HG03097 (cell line): Measurements from ENCODE around the gene TIAM1.

ENCODE experiments used
- ATAC-seq: cut with Tn5 transposase; IDR thresholded peaks from one replicate; pipeline ENCODE4 v1.9.1; 2021; ENCODE audit not compliant: unreplicated experiment, low FRiP score

TIAM1 gene

DNA sequence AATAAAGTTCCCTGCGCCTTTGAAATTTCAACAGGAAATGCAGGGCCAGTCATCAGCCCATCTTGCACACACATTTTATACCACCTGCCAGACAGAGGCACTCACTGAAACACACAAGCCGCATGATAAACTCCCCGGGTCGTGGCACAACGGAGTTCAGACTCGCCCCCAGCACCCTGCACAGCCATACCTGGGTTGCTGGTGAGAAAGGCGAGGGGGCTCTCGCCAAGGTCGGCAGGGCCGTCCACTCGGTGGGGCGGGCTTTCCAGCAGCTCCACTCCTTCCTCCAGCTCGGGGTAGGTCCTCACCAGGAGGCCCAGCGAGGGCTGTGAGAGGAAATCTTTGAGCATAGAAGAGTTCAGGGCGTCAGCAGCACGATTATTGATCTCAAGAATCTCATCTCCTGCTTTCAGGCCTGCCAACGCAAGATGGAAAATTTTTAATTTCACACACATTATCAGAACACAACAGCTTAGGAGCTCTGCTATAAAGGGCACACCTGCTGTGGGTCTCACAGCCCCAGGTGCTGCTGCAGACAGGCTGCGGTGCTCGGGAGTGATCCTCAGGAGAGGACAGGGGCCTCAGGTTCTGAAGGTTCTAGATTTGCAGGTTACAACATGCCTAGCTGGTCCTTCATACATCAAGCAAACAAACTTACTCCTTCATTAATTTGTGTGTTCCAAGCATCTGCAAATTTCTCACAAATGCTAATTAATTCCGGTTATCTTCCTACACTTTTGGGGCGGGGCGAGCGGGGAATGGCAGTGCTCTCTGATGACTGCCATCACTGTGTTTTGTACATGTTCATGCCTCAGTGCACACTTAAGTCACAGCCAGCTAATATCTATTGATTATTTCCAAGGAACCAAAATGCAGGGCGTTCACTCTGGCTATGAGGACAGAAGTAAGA, 161.6 kb downstream of the TIAM1 start:
- no peak for ATAC-seq

DNA sequence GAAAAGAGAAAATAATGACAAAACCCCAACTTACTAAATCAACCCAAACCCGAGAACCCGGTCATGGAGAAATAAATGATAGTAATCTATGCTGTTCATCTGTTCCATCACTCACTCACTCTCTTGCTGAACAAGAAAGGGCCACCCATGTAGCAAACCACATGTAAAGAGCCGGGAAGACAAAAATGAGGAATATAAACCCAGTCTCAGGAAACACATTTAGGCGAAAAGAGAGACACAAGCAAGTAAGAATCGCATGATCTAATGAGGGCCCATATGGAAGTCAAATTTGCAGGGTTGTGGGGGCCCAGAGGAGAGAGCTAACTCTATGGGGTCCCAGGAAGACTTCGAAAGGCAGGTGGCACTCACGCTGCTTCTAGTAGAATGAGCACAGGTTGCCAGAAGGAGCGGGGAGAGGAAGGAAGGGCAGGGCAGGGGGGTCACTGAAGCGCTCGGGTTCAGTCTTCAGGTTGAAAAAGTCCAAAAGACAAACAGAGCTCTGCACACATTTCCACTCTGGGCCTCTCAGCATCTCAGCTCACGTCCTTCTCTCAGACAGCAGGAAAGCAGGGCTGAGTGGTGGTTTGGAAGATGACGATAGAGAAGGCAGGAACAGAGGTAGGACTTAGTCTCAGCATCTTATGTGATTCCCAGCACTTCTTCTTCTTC, 162.8 kb downstream of the TIAM1 start:
- no peak for ATAC-seq

DNA sequence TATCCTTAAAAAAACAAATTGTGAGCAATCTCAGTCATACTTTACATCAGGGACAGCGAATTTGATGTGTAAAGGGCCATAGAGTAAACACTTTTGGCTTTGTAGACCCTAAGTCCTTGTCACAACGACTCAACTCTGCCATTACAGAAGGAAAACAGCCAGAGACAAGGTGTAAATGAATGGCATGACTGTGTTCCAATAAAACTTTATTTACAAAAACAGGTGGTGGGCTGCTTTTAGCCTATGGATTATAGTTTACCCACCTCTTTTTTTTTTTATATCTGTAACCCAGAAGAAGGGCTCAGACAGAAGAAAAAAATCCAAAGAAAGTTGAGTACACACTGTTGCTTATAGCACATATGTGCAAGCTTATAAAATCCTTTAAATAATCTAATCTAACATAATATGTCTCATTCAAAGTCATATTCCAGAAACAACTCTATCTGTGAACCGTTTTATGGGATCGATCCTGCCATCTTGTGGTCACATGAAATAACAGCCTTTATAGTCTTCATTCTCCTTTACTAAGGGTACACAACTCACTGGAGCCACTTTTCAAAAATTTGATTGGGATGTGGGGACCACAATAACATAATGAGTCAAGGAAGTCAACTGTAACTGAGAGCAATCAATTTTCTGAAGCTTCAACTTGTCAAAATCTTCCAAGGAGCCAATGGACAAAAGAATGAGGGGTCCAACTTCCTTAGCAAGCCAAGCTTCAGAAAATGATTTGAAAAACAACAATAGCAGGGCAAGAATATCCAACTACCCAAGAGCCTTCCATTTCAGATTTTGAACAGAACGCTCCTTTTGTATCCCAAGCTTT, 163.6 kb downstream of the TIAM1 start:
- ATAC-seq = no peak

DNA sequence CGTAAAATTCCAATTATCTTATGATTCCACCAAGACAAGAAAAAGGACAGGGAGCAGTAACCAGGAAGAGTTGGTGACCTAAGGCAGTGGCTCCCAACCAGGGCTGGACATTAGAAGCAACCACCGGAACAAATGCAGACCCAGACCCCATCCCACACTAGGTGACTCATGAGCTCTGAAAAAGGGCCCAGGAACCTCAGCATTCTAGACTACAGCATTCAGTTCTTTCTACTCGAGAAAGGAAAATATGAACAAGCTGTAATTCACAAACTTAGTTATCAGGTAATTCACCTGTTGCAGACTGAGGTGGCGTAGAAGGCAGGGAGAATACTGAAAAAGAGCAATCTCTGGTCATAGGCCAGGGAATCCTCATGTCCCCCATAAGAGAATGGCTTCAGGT, 167.3 kb downstream of the TIAM1 start:
- no peak for ATAC-seq

DNA sequence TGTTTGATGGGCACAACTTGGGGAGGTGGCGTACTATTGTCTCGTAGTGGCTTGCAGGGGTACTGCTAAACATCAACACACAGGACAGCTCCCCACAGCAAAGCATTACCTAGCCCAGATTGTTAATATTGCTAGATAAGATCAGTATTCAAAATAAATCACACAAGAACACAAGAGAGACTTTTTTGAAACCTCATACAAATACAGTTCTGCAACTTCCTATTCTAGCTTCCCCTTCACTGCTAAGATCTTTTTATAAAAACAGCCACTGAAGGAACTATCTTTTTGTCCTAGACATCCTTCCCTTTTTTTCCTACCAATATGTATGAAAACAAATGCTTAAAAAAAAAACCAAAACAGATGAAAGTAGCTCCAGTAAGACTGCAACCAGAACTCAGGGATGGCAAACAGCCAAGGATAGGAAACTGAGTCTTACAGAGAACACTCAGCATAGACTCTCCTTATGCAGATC, 167.9 kb downstream of the TIAM1 start:
- no peak for ATAC-seq

DNA sequence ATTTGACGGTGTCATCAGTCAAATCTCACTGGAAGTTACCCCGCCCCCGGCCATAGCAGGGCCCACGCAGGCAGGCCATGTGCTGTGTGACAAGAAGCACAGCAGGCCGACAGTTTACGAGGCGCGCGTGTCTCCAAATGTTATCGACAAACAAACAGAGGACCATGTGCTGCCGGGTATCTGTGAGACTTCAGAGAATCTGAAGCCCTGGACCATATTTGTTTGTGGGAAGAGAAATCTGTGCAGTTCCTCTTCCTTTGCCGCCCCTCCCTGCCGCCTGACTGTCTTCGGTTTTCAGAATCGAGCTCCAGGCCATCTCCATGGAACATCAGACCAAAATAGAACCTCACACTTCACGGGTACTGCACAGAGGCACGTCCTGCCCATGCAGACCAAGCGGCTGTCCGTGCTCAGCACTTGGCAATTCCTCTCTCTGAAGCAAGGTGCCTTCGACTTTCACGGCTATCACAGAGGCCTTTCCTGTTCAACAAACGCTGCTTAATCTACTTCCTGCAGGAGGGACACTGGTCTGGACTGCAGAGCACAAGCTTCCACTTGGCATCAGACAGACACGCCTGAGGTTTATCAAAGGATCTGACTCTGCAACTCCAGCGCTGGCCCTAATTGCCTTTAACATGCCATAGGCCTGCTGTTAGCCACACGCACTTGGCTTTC, 170.0 kb downstream of the TIAM1 start:
- no peak for ATAC-seq

DNA sequence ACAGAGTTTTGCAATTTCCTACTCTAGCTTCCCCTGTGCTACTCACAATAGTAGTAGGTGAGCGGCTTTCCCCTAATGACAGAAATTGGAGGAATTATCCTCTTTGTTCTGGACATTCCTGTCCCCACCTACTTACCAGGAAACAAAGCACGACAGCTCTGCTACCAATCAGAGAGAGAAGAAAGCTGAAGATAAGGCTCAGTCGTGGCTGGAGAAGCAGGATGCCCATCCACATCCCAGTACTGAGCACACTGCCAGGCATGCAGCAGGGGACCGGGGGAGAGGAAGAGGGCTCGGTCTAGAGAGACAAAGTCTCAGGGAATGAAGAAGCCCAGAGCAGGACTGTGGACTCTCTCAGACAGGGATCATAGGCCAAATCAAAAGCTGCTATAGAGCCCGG, 171.7 kb downstream of the TIAM1 start:
- ATAC-seq = no peak

DNA sequence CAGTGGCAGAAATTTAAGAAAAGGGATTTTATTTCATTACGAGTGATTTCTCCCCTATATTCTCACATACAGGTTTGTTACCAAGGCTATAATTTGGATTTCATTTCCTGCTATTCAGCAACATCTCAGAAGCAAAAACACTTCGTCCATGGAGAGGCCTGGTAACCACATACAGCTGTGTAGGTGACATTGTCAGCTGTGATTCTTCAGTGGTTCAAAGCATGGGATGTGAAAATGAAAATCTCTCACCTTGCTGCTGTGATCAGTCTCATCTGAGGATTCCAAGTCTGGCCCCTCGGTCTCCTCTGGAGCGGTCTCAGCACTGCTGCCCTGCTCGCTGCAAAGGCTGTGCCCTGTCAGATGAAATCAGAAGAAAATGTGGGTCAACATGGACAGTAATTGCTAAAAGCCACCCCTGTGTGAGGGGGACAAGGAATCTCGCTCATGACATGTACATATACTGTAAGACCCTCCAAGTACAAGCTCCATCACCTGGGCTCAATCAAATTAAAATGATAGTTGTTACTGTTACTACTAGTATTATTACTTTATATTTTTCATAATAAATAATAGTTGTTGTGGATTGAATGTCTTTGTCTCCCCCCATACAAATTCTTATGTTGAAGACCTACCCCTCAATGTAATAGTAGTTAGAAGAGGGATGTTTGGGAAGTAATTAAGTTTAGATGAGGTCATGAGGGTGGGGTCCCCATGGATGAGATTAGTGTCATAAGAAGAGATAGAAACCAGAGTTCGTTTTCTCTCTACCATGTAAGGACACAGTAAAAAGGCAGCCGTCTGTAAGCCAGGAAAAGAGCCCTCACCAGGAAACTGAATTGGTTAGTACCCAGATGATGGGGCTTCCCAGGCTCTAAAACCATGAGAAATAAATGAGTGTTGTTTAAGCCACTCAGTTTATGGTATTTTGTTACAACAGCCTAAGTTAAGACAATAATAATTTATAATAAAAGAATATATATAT, 179.1 kb downstream of the TIAM1 start:
- ATAC-seq = no peak

DNA sequence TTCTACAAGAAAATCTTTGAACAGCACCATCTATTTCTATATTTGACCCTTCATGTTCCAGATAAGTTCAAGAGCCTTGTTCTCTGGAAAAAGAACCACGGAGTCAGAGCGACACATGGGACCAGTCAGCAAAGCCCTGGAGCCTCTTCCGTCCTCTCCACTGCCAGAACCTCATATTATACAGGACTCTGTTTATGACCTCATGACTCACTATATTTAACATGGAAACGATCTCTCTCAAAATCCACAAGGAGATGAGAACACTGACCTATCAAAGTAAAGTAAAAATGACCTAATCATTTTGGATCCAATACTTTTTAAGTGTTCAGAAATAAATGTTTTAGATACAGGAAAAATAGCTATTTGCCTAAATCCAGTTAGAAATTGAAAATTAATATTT, 181.2 kb downstream of the TIAM1 start:
- no peak for ATAC-seq

DNA sequence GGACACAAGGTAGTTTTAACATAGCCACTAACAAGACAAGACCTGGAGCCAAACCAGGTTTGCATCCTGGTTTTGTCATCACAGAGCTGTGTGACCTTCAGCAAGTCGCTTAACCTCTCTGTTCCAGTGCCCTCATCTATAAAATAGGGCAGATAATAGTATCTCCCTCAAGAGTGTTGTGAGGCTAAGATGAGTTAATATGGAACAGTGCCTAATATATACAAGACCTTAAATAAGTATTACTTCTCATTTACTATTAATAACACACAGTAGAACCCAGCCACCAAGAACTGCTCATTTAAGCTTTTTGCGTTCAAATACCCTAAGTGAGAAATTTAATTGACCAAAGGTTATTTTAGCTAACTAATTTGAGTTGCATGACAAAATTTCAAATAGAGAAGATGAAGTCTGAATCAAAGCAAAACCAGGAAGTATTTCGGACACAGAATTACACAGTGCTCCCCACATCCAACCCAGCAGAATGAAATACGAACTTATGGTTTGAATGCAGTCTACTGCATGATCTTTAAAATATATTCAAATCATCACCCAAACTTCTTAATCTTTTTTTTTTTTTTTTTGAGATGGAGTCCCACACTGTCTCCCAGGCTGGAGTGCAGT, 181.9 kb downstream of the TIAM1 start:
- ATAC-seq = no peak

DNA sequence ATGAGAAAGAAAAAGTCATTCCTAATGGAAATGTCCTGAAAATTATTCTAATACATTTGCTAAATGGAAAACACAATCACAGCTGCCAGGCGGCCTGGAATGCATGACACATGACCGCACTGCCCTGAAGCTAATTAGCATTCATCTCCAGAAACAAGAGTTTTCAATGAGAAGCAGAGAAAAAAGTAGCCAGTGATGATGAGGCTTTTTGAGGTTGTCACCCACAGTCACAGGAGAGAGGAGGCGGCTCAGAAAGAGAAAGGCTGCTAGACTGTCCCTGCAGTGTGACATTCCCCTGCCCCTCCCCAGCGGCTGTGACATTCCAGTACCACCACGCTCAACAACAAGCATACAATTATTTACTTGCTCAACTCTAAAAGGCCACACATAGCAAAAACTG, 182.9 kb downstream of the TIAM1 start:
- no peak for ATAC-seq

DNA sequence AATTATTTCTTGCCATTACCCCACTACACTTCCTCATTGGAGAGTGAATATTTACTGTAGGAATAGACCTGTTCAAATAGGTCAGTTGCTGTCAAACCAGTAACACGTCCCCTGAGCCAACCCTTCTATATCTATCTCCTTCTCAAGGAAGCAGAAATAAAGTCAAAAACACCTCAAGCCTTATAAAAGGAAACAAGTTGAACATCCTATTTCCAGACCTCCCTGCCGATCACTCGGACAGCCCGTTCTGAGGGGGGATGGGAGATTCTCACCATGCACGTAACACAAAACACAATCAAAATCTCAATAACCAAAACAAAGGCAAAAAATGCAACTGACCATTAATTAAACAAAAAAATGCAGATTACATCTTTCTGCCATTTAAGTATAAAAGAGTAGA, 184.3 kb downstream of the TIAM1 start:
- ATAC-seq = no peak

DNA sequence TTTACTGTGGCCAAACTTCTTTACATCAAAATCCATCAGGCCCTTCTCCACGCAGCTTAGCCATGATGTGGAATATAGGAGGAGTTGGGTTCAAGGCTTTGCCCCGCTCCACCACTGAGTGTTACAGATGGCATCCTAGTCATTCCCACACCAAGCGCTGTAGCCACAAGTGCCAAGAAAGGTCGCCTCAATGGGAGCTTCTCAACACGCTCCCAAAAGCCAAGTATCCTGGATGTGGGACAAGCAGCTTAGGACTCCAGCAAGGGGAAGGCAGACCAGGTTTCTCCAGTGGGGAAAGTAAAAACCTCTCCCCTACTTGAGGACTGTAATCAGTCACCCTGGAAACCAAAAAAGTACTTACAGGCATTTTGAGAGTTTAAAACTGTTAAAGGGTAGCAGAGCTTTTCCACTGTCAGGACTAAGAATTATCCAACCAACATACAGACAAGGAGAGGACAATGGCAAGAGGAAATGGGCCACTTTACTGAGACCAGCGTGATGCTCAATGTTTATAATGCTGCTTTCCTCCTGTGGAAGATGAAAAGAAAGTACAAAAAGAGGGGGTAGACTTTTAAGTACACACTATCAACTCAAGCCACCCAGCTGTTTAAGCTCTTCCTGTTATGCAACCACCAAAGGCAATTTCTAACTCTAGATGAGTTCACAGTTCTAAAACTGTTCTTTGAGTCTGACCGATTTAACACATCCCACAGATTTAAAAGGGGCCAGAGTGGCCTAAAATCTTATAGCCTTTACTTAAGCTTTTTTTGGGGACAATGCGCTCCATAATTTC, 185.1 kb downstream of the TIAM1 start:
- ATAC-seq = no peak

DNA sequence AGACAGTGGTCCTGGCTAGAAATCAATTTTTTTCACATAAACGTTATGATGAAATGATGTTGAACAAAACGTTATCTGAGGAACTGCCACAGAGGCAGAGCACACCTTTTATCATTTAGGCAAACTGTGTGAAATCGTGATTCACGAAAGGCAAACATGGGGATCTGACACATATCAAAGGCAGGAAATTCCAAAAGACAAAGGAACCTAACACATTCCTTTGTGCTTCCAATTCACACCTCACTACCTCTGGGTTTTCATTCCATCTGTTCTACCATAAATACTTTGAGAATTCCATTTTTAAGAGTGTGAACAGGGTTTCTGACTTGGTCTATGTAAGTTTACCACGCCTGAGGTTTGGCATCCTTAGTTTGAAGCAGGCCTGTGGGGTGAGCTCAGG, 186.3 kb downstream of the TIAM1 start:
- no peak for ATAC-seq

DNA sequence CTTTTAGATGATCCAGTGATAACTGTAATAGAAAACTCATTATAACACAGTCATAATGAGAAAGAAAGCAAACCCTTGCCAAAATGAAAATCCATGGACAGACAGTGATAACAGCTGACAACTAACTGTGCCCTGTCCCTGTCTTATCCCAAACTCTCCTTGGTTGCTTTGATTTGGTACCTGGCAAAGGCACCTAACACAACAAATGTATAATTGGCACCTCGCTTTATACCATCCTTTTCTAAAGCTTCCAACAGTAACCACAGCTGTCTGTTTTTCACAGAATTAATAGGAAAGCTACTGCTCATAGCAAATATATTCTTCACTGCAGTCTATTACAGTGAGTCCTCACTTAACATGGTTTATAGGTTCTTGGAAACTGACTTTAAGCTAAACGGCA, 187.4 kb downstream of the TIAM1 start:
- no peak for ATAC-seq

DNA sequence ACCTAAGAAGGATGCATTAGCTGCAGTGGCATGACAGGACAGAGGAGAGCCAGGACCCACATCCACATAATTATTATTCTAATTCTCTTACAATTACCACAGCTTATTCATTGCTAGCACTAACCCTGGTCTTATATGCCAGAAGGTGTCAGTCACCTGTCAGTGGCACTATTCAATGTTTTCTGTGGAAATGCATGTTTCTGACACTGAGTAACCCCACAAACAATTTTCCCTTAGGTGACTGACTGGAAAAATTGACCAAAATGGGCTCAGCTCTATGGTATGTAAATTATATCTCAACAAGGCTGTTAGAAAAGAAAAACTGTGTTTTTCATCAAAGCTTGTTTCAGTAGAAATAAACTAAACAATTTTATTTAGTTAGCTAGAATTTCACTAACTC, 187.9 kb downstream of the TIAM1 start:
- no peak for ATAC-seq

DNA sequence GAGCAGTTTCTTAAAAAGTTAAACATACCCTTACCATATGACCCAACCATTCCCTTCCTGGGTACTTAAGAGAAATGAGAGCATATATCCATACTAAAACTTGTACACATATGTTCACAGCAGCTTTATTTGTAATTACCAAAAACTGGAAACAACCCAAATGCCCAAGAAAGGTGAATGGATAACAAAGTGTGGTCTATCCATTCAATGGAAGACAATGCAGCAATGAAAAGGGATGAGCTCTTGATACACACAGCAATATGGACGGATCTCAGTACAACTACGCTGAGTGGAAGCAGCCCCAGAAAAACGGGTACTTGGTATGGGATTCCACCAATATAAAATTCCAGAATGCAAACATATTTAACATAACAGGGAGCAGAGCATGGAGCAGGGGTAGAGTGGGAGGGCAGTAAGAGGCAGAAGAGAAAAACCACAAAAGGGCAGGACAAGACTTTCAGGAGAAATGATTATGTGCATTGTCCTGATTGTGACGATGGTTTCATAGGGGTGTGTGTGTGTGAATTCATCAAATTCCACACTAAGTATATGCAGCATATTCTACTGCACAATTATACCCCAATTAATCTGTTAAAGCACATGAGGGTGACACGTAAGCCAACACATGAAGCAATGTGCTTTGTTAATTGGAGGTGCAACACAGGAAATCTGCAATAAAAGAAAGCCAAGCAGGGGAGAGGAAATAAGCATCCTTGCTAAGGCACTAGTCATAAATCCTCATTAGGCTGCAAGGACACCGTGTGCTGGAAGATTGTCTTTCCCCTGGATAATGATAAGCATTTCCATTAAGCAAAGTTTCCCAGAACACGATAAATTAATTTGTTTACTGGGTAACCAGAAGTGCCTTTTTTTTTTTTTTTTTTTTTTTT, 192.7 kb downstream of the TIAM1 start:
- ATAC-seq = no peak
